Panc1 (cell line): ENCODE results near the gene PCDHGA6. TPM values are rescaled to one million over a fixed set of nuclear protein-coding genes. Genes with fewer than 3 reads are reported as not detected.
"Not testable (repeated sequence)": the region's sequence is repeated elsewhere in the genome, so short reads cannot be mapped to it uniquely, and the experiment has no call there.

ENCODE experiments used
- ATAC-seq: fragments of 200-7000 bp; cut with Tn5 transposase; 2 replicates; pipeline ENCODE4 v1.9.1; 2020; ENCODE audit warnings: mild to moderate bottlenecking, moderate library complexity
- BruUV-seq: library from RNA; stranded (reverse); fragments of 400-500 nt; replicated peaks from 2 replicates; lab custom pipeline; 2021; lab: Mats Ljungman, UMichigan
- CTCF ChIA-PET: fragments of 300-600 bp; sonication (Branson Sonifier 250); formaldehyde crosslinking; loops from one replicate; lab custom pipeline; 2022; ENCODE audit warnings: antibody characterized with exemption; lab: Charles Lee
- POLR2A ChIA-PET: fragments of 300-600 bp; sonication (Branson Sonifier 250); formaldehyde crosslinking; loops from one replicate; lab custom pipeline; 2022; ENCODE audit warnings: antibody characterized with exemption; lab: Charles Lee
- DNase-seq: peaks from one replicate; pipeline ENCODE4 v3.0.0-alpha.2; 2010; ENCODE audit warnings: low read depth, low spot score
- H3K27ac ChIP-seq: 2 replicates; pipeline ENCODE4 v1.5.1; 2011; ENCODE audit warnings: mild to moderate bottlenecking, low read length, inconsistent platforms
- H3K27me3 ChIP-seq: fragments of 200-500 bp; sonication (Bioruptor generic); 2 replicates; pipeline ENCODE4 v1.6.0; 2014; ENCODE audit warnings: low read length, inconsistent platforms; ENCODE audit not compliant: control insufficient read depth, insufficient read depth
- H3K36me3 ChIP-seq: fragments of 200-500 bp; sonication (Bioruptor generic); 2 replicates; pipeline ENCODE4 v1.5.1; 2014; ENCODE audit warnings: inconsistent platforms, mild to moderate bottlenecking, low read length, moderate library complexity; ENCODE audit not compliant: control insufficient read depth, insufficient read depth
- H3K4me1 ChIP-seq: 2 replicates; pipeline ENCODE4 v1.5.1; 2011; ENCODE audit warnings: inconsistent platforms, mild to moderate bottlenecking, low read length, moderate library complexity; ENCODE audit not compliant: control insufficient read depth, insufficient read depth
- H3K4me3 ChIP-seq, 2 experiments: 2 replicates each; pipeline ENCODE4 v1.5.1; 2011 to 2012; ENCODE audit warnings: low read depth in 2 of 2, low read length in 2 of 2, mild to moderate bottlenecking in 2 of 2, inconsistent platforms in 1 of 2, moderate library complexity in 1 of 2
- H3K9me3 ChIP-seq: fragments of 200-500 bp; sonication (Bioruptor generic); 2 replicates; pipeline ENCODE4 v1.5.1; 2014; ENCODE audit warnings: low read depth, mild to moderate bottlenecking, inconsistent platforms, low read length, moderate library complexity; ENCODE audit not compliant: control insufficient read depth, insufficient read depth
- POLR2AphosphoS5 ChIP-seq: IDR thresholded peaks from 2 replicates; pipeline ENCODE4 v1.6.1; 2012; ENCODE audit warnings: mild to moderate bottlenecking, low read depth, low read length, moderate library complexity
- SIN3A ChIP-seq: IDR thresholded peaks from 2 replicates; pipeline ENCODE4 v1.6.1; 2012; ENCODE audit warnings: low read depth, mild to moderate bottlenecking, low read length, moderate library complexity, borderline replicate concordance; ENCODE audit not compliant: insufficient read depth
- TCF7L2 ChIP-seq: IDR thresholded peaks from 2 replicates; pipeline ENCODE4 v1.6.1; 2011; ENCODE audit warnings: mild to moderate bottlenecking, low read depth, low read length, inconsistent platforms
- in situ Hi-C: cut with HindIII; loops from 2 replicates; pipeline ENCODE4 v1.10.0; 2016; ENCODE audit warnings: low sequenced_read_pairs, low pct_unique_long_range_greater_than_20kb
- intact Hi-C: fragments of 100-400 bp; cut with micrococcal nuclease; formaldehyde crosslinking; loops from one replicate; pipeline ENCODE4 v1.10.0; 2022; ENCODE audit not compliant: unreplicated experiment
- total RNA-seq: library from RNA; stranded (reverse); gene quantifications from one replicate; pipeline ENCODE4 v1.2.1, GENCODE V29; 2021; ENCODE audit not compliant: unreplicated experiment
- TF ChIP-seq, protein P1 (sequence below): fragments of 450-650 bp; IDR thresholded peaks from 2 replicates; pipeline ENCODE4 v1.5.1; 2017; ENCODE audit warnings: mild to moderate bottlenecking
- TF ChIP-seq, protein P2 (sequence below), 2 experiments: IDR thresholded peaks; 2 replicates each; pipeline ENCODE4 v1.6.1; 2011 to 2012; ENCODE audit warnings: low read depth in 2 of 2, control low read depth in 1 of 2, low read length in 1 of 2, mild to moderate bottlenecking in 1 of 2, moderate library complexity in 1 of 2; ENCODE audit not compliant: insufficient read depth in 1 of 2

PCDHGA6 gene
- total RNA-seq, 1 experiment from 2014 or later: 0.59 TPM

DNA sequence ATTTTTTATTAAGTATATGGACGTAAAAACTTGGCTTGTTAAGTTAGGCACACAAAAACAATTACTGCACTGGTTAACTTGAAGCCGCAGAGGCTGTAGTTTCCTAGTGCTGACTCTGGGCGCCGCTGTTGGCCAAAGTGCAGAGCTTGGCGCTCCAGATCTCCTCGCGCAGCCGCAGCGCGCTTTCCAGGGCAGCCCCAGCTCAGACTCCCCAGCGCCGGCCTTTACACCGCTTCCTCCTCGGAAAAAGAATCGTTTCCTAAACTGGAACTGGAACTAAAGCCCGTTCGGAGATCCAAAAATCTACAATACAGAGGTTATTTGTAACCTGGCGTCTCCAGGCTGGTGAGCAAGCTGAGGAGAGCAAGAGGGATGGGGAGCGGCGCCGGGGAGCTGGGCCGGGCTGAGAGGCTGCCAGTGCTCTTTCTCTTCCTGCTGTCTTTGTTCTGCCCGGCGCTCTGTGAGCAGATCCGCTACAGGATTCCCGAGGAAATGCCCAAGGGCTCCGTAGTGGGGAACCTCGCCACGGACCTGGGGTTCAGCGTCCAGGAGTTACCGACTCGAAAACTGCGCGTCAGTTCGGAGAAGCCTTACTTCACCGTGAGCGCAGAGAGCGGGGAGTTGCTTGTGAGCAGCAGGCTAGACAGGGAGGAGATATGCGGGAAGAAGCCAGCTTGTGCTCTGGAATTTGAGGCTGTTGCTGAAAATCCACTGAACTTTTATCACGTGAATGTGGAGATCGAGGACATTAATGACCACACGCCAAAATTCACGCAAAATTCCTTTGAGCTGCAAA, 24.3 kb downstream of the PCDHGA6 start, which contains the start of gene PCDHGB5:
PCDHGB5 (plus strand) TSS at position 192 of the 796 bp plus-strand sequence; CDS start at position 373, 181 bp downstream.
- BruUV-seq, H3K36me3 ChIP-seq, H3K27me3 ChIP-seq, H3K9me3 ChIP-seq, in situ Hi-C loops, H3K27ac ChIP-seq, POLR2A ChIA-PET, H3K4me3 ChIP-seq, CTCF ChIA-PET, intact Hi-C loops, DNase-seq, ATAC-seq, H3K4me1 ChIP-seq: not testable (repeated sequence)
- TF ChIP-seq, protein P1, sequence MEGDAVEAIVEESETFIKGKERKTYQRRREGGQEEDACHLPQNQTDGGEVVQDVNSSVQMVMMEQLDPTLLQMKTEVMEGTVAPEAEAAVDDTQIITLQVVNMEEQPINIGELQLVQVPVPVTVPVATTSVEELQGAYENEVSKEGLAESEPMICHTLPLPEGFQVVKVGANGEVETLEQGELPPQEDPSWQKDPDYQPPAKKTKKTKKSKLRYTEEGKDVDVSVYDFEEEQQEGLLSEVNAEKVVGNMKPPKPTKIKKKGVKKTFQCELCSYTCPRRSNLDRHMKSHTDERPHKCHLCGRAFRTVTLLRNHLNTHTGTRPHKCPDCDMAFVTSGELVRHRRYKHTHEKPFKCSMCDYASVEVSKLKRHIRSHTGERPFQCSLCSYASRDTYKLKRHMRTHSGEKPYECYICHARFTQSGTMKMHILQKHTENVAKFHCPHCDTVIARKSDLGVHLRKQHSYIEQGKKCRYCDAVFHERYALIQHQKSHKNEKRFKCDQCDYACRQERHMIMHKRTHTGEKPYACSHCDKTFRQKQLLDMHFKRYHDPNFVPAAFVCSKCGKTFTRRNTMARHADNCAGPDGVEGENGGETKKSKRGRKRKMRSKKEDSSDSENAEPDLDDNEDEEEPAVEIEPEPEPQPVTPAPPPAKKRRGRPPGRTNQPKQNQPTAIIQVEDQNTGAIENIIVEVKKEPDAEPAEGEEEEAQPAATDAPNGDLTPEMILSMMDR: peak; percentile 32

- Histone ChIP-seq H3K36me3 (no peaks in the 10 kb centered on the region), H3K4me1 (no peaks in the 10 kb centered on the region), H3K27me3 (no peaks in the 10 kb centered on the region; the same call in 1 of the 2 replicates), H3K27ac (no peak overlapping the region), H3K4me3 (no peak overlapping the region), H3K9me3 (no peaks in the 10 kb centered on the region)
- TF ChIP-seq TCF7L2 (no peak), POLR2AphosphoS5 (no peak), SIN3A (no peak)
- TF ChIP-seq, protein P2, sequence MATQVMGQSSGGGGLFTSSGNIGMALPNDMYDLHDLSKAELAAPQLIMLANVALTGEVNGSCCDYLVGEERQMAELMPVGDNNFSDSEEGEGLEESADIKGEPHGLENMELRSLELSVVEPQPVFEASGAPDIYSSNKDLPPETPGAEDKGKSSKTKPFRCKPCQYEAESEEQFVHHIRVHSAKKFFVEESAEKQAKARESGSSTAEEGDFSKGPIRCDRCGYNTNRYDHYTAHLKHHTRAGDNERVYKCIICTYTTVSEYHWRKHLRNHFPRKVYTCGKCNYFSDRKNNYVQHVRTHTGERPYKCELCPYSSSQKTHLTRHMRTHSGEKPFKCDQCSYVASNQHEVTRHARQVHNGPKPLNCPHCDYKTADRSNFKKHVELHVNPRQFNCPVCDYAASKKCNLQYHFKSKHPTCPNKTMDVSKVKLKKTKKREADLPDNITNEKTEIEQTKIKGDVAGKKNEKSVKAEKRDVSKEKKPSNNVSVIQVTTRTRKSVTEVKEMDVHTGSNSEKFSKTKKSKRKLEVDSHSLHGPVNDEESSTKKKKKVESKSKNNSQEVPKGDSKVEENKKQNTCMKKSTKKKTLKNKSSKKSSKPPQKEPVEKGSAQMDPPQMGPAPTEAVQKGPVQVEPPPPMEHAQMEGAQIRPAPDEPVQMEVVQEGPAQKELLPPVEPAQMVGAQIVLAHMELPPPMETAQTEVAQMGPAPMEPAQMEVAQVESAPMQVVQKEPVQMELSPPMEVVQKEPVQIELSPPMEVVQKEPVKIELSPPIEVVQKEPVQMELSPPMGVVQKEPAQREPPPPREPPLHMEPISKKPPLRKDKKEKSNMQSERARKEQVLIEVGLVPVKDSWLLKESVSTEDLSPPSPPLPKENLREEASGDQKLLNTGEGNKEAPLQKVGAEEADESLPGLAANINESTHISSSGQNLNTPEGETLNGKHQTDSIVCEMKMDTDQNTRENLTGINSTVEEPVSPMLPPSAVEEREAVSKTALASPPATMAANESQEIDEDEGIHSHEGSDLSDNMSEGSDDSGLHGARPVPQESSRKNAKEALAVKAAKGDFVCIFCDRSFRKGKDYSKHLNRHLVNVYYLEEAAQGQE (IDR thresholded peaks at IDR 0.05; ENCODE audit: insufficient read depth in 1 of 2, low read depth in 2 of 2, low read length in 1 of 2): no peak
- TF ChIP-seq, protein P1: no peak
- CTCF ChIA-PET: no interaction called here
- POLR2A ChIA-PET: no interaction called here
- ATAC-seq (no peak), DNase-seq (no peak)
- in situ Hi-C loops: no loop called here
- no TSS peak for BruUV-seq
- intact Hi-C loops: no loop called here
Measured at GRCh38 chr5:141398608-141399007, 24.9 kb downstream of the PCDHGA6 start.
